Measurements from ENCODE around the gene NPY2R. TPM values are rescaled to one million over a fixed set of nuclear protein-coding genes. Genes with fewer than 3 reads are reported as not detected.

Gene NPY2R
- total RNA-seq, 1 donor from 2014 or later: 0.43 TPM

DNA sequence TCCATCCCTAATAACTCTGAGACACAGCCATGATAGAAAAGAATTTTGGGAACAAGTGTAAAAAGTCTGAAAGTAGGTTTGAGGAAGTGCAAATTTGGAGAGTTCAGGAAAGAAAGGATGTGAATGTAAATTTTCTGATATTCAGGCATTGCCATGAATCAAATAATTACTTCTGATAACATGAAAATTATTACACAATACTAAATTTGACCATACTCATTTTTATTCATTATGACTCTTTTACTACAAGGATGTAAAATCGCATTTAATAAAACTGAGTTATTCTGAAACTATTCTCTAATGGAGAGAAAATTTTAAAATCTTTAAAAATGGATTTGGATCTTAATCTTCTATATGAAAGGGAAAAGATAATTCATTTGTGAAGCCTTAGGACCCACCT lies 33.8 kb upstream of the NPY2R start:
- Mint-ChIP-seq H3K9me3 (no peaks in the 10 kb centered on the region), H3K27me3 (peaks cover 3% of the 10 kb centered on the region), H3K4me1 (ENCODE audit: unreplicated experiment) (no peaks in the 10 kb centered on the region), H3K27ac (no peak overlapping the region), H3K4me3 (no peak overlapping the region), H3K36me3 (no peaks in the 10 kb centered on the region)
- TF ChIP-seq, protein P1, sequence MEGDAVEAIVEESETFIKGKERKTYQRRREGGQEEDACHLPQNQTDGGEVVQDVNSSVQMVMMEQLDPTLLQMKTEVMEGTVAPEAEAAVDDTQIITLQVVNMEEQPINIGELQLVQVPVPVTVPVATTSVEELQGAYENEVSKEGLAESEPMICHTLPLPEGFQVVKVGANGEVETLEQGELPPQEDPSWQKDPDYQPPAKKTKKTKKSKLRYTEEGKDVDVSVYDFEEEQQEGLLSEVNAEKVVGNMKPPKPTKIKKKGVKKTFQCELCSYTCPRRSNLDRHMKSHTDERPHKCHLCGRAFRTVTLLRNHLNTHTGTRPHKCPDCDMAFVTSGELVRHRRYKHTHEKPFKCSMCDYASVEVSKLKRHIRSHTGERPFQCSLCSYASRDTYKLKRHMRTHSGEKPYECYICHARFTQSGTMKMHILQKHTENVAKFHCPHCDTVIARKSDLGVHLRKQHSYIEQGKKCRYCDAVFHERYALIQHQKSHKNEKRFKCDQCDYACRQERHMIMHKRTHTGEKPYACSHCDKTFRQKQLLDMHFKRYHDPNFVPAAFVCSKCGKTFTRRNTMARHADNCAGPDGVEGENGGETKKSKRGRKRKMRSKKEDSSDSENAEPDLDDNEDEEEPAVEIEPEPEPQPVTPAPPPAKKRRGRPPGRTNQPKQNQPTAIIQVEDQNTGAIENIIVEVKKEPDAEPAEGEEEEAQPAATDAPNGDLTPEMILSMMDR (conservative IDR thresholded peaks at IDR 0.05): no peak
- no peak for DNase-seq (ENCODE audit: extremely low spot score, unreplicated experiment)

DNA sequence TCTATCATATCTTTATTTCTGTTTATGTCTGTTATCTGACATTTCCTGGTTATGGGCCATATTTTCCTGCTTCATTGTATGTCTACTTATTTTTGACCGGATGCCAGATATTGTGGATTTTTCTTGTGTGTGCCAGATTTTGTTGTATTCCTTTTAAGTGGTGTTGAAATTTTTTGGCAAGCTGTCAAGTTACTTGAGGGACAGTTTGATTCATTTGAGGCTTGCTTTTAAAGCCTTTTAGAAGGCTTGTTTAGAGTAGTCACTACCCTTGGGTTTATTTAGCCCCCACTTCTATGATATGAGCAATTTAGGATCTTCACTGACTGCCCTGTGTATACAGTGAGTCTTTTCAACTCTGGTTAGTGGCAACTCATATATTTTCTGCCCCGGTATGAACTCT lies 29.2 kb upstream of the NPY2R start:
- no peaks in the 10 kb centered on the region for H3K9me3 Mint-ChIP-seq
- H3K4me1 Mint-ChIP-seq (ENCODE audit: unreplicated experiment): no peaks in the 10 kb centered on the region
- DNase-seq (ENCODE audit: extremely low spot score, unreplicated experiment): no peak
- H3K4me3 Mint-ChIP-seq: no peak overlapping the region
- no peaks in the 10 kb centered on the region for H3K27me3 Mint-ChIP-seq
- H3K27ac Mint-ChIP-seq: no peak overlapping the region
- no peaks in the 10 kb centered on the region for H3K36me3 Mint-ChIP-seq
- TF ChIP-seq, protein P1 (conservative IDR thresholded peaks at IDR 0.05): no peak

DNA sequence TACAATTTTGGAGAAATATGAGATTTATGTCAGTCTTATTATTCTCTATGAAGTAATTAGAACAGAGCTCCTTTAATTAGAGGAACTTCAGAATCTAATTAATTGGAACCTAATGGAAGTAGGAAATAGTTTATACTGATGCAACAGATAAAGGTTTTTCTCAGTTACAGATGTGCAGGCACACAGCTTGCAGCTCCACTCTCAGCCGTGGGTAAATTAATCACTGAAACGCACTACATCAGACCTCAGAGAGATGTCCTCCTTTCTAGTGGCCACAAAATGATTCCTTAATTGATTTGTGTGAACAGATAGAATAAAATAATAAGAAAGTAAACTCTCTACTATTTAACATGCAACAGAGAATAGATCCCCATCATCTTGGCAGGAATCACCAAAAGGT lies 21.5 kb upstream of the NPY2R start:
- DNase-seq (ENCODE audit: extremely low spot score, unreplicated experiment): no peak
- H3K4me3 Mint-ChIP-seq: no peak overlapping the region

DNA sequence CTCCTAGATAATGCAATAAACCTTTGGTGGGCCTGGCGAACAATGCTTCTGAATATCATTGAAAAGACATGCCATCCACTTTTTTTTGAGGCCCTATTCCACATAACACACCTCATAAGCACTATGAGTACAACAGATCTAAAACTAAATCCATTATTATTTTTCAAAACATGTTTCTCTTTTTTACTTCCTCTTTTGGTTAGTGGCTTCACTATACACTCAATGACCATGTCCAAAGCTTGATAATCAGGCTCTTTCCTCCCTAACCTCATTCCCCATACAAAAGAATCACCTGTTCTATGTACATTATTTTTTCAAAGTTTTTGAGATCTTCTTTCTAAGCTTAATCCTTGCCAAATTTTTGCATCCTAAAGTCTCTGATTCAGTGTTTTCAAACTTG lies 20.4 kb upstream of the NPY2R start:
- Mint-ChIP-seq H3K4me3 (no peak overlapping the region), H3K36me3 (no peaks in the 10 kb centered on the region), H3K27ac (no peak overlapping the region), H3K4me1 (ENCODE audit: unreplicated experiment) (no peaks in the 10 kb centered on the region), H3K27me3 (no peaks in the 10 kb centered on the region), H3K9me3 (no peaks in the 10 kb centered on the region)
- DNase-seq (ENCODE audit: extremely low spot score, unreplicated experiment): no peak
- TF ChIP-seq, protein P1 (conservative IDR thresholded peaks at IDR 0.05): no peak

More for the DNA sequence above, 21.5 kb upstream of the NPY2R start:
- Mint-ChIP-seq H3K27ac (no peak overlapping the region), H3K9me3 (no peaks in the 10 kb centered on the region), H3K4me1 (ENCODE audit: unreplicated experiment) (no peaks in the 10 kb centered on the region), H3K27me3 (no peaks in the 10 kb centered on the region), H3K36me3 (no peaks in the 10 kb centered on the region)
- TF ChIP-seq, protein P1 (conservative IDR thresholded peaks at IDR 0.05): no peak

DNA sequence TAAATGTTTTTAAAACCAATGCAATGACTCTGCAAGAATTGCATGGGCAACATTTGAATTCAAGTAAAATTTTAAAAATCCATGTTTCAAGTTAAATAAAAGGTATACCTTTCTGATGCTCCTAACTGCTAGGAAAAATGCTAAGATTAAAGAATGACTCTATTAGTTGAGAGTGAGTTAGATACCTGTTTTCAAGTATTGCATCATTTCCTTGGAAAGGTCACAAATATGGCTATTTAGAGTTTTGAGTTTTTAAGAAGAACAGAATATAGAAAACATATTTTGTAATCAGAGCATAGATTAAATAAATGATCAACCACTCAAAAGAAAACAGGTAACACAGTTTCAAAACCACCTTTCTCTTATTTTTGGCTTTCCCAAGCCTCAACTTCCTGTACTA lies 18.3 kb upstream of the NPY2R start:
- Mint-ChIP-seq H3K36me3 (no peaks in the 10 kb centered on the region), H3K27me3 (no peaks in the 10 kb centered on the region), H3K27ac (no peak overlapping the region), H3K4me1 (ENCODE audit: unreplicated experiment) (no peaks in the 10 kb centered on the region), H3K4me3 (no peak overlapping the region), H3K9me3 (no peaks in the 10 kb centered on the region)
- TF ChIP-seq, protein P1 (conservative IDR thresholded peaks at IDR 0.05): no peak
- no peak for DNase-seq (ENCODE audit: extremely low spot score, unreplicated experiment)

DNA sequence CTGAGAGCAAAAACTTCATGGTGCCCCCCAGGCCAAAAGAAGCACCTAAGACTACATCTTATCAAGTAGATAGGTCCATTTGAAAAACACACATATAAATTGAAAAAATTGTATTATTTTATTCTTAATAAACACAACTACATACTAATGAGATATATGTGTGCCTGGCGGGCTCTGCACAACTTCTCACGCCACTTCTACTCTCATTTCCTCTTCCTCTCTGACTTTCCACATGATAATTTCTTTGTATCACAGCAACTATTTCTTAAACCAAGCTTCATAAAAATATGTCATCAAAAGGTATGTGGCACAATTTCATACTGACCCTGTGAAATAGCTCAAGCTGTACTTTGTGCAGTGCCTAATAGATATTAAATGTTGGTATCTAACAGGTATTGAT lies 10.7 kb upstream of the NPY2R start:
- DNase-seq (ENCODE audit: extremely low spot score, unreplicated experiment): no peak
- no peaks in the 10 kb centered on the region for H3K36me3 Mint-ChIP-seq
- no peaks in the 10 kb centered on the region for H3K4me1 Mint-ChIP-seq (ENCODE audit: unreplicated experiment)
- no peak overlapping the region for H3K27ac Mint-ChIP-seq
- peaks cover 8% of the 10 kb centered on the region for H3K27me3 Mint-ChIP-seq
- TF ChIP-seq, protein P1 (conservative IDR thresholded peaks at IDR 0.05): no peak
- H3K9me3 Mint-ChIP-seq: no peaks in the 10 kb centered on the region
- no peak overlapping the region for H3K4me3 Mint-ChIP-seq
